ENCODE measurements around the gene BNC2.

Gene BNC2

DNA sequence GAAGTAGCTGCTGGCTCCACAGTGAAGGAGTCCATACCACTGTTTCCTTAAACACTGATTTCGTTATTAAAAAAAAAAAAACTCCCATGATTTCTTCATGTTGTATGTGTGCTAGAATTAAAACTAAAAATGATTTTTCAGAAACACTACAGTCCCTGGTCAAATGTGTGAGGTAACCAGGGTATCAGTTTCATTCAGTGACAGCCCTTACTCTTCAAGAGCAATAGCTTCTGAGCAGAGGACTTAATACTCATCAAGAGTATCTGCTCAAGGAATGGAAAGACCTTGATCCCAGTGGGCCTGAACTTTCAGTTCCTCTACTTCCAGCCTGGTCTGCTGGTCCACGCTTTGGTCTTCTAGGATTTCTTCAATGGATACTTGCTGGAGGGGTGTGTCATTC is 95.1 kb downstream of the BNC2 start:
- Histone ChIP-seq H3K27me3 (ENCODE audit: control insufficient read depth, insufficient read depth, low read length) (no peaks in the 10 kb centered on the region), H3K27ac (no peak overlapping the region), H2AFZ (no peak overlapping the region), H3K9ac (no peak overlapping the region), H3K4me3 (ENCODE audit: low read depth, low read length) (no peak overlapping the region), H3K4me2 (ENCODE audit: low read length) (no peak overlapping the region), H3K36me3 (ENCODE audit: control insufficient read depth, insufficient read depth, low read length) (no peaks in the 10 kb centered on the region), H3K4me1 (no peaks in the 10 kb centered on the region), H3K79me2 (no peaks in the 10 kb centered on the region), H3K9me3 (ENCODE audit: control insufficient read depth, low read length) (no peaks in the 10 kb centered on the region)
- TF ChIP-seq, protein P1, sequence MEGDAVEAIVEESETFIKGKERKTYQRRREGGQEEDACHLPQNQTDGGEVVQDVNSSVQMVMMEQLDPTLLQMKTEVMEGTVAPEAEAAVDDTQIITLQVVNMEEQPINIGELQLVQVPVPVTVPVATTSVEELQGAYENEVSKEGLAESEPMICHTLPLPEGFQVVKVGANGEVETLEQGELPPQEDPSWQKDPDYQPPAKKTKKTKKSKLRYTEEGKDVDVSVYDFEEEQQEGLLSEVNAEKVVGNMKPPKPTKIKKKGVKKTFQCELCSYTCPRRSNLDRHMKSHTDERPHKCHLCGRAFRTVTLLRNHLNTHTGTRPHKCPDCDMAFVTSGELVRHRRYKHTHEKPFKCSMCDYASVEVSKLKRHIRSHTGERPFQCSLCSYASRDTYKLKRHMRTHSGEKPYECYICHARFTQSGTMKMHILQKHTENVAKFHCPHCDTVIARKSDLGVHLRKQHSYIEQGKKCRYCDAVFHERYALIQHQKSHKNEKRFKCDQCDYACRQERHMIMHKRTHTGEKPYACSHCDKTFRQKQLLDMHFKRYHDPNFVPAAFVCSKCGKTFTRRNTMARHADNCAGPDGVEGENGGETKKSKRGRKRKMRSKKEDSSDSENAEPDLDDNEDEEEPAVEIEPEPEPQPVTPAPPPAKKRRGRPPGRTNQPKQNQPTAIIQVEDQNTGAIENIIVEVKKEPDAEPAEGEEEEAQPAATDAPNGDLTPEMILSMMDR (IDR thresholded peaks at IDR 0.05) = no peak

DNA sequence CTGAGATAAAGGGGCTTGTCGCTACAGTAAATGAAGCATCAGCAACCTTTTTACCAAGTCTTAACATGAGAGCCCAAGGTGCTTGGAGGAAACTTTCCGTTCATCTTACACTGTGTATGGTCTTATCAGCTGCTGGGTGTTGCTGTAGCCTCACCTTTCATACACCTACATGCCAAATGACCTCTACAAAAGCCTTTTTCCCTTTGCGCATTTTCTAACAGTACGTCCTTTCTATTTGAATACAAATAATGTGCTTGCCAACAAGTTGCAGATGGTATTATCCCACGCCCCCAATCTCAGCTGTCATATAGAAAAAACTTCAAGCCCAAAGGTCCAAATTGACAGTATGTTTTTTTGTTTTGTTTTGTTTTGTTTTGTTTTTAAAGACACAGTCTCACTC is 96.9 kb downstream of the BNC2 start:
- no peak overlapping the region for H3K4me2 ChIP-seq (ENCODE audit: low read length)
- H3K9ac ChIP-seq = no peak overlapping the region
- H3K79me2 ChIP-seq = no peaks in the 10 kb centered on the region
- H2AFZ ChIP-seq = no peak overlapping the region
- TF ChIP-seq, protein P1 (IDR thresholded peaks at IDR 0.05) = no peak
- H3K4me3 ChIP-seq (ENCODE audit: low read depth, low read length) = no peak overlapping the region
- no peaks in the 10 kb centered on the region for H3K4me1 ChIP-seq
- no peaks in the 10 kb centered on the region for H3K27me3 ChIP-seq (ENCODE audit: control insufficient read depth, insufficient read depth, low read length)
- H3K27ac ChIP-seq = no peak overlapping the region
- no peaks in the 10 kb centered on the region for H3K9me3 ChIP-seq (ENCODE audit: control insufficient read depth, low read length)
- no peaks in the 10 kb centered on the region for H3K36me3 ChIP-seq (ENCODE audit: control insufficient read depth, insufficient read depth, low read length)

DNA sequence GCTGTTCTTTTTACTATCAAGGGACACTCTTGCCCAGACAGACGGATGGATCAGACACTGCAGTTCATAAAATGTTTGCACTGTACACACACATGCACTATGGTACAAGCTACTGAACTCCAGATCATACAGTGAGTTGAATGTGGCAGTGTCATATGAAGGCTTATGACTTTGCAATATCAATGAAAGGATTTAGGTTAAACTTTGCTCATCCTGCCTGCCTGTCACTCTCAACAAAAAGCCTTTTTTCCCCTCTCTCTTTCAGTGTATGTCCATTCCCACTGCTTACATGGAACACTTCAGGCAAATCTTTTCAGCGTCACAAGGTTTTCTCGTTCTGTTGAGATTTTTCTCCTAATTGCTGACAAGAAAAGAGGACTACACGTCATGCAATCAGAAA is 97.4 kb downstream of the BNC2 start:
- Histone ChIP-seq H3K4me3 (ENCODE audit: low read depth, low read length) (no peak overlapping the region), H2AFZ (no peak overlapping the region), H3K4me2 (ENCODE audit: low read length) (no peak overlapping the region), H3K27me3 (ENCODE audit: control insufficient read depth, insufficient read depth, low read length) (no peaks in the 10 kb centered on the region), H3K36me3 (ENCODE audit: control insufficient read depth, insufficient read depth, low read length) (no peaks in the 10 kb centered on the region), H3K9ac (no peak overlapping the region), H3K27ac (no peak overlapping the region), H3K9me3 (ENCODE audit: control insufficient read depth, low read length) (no peaks in the 10 kb centered on the region), H3K4me1 (no peaks in the 10 kb centered on the region), H3K79me2 (no peaks in the 10 kb centered on the region)
- TF ChIP-seq, protein P1 (IDR thresholded peaks at IDR 0.05) = no peak

DNA sequence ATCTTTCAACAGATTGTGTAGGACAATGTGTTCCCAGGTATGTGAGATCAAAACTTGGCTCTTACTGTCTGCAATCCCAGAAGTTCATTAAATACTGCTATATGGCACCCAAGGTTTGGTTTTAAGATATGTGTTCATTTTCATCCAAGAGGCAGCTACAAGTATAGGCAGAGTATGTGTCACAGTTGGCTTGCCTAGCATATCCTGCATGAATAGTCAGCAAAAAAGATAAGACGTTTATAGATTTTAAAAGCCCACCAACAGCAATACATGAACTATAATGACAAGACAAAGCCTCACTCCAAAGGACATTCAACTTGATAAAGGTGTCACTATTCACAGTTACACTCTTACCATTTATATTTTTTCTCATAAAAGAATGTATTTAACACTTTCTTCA is 99.1 kb downstream of the BNC2 start:
- H3K4me2 ChIP-seq (ENCODE audit: low read length) = no peak overlapping the region
- no peaks in the 10 kb centered on the region for H3K79me2 ChIP-seq
- no peaks in the 10 kb centered on the region for H3K9me3 ChIP-seq (ENCODE audit: control insufficient read depth, low read length)
- no peaks in the 10 kb centered on the region for H3K4me1 ChIP-seq
- no peak overlapping the region for H3K9ac ChIP-seq
- H2AFZ ChIP-seq = no peak overlapping the region
- H3K4me3 ChIP-seq (ENCODE audit: low read depth, low read length) = no peak overlapping the region
- TF ChIP-seq, protein P1 (IDR thresholded peaks at IDR 0.05) = no peak
- H3K27me3 ChIP-seq (ENCODE audit: control insufficient read depth, insufficient read depth, low read length) = no peaks in the 10 kb centered on the region
- no peak overlapping the region for H3K27ac ChIP-seq
- no peaks in the 10 kb centered on the region for H3K36me3 ChIP-seq (ENCODE audit: control insufficient read depth, insufficient read depth, low read length)

DNA sequence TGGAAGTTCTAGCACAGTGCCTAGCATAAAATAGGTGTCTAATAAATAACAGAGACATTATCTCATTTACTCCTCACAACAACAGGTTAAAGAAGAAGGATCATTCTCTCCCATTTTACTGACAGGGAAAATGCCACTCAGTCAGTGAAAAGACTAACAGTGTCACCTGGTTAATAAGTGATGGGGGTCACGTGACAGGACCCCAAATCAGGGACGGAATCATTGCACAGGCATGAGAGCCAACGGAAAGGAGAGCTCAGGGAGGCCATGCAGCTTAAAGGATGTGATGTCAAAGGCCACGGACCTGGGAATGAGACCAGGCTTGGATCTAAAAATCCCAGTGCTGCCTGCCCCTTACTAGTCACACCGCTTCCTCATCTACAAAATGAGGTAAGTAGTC is 101.2 kb downstream of the BNC2 start:
- H3K4me1 ChIP-seq = no peaks in the 10 kb centered on the region
- H3K4me2 ChIP-seq (ENCODE audit: low read length) = no peak overlapping the region
- H3K9me3 ChIP-seq (ENCODE audit: control insufficient read depth, low read length) = no peaks in the 10 kb centered on the region
- H2AFZ ChIP-seq = no peak overlapping the region
- H3K27ac ChIP-seq = no peak overlapping the region
- no peaks in the 10 kb centered on the region for H3K36me3 ChIP-seq (ENCODE audit: control insufficient read depth, insufficient read depth, low read length)
- no peaks in the 10 kb centered on the region for H3K27me3 ChIP-seq (ENCODE audit: control insufficient read depth, insufficient read depth, low read length)
- H3K9ac ChIP-seq = no peak overlapping the region
- TF ChIP-seq, protein P1 (IDR thresholded peaks at IDR 0.05) = no peak
- no peaks in the 10 kb centered on the region for H3K79me2 ChIP-seq
- no peak overlapping the region for H3K4me3 ChIP-seq (ENCODE audit: low read depth, low read length)

Measured in parathyroid adenoma (tissue), 2 donors.